Activated CD4-positive, alpha-beta T cell treated with anti-CD3 and anti-CD28 coated beads, Interleukin-2, amount 50 U/mL, for 16 hours (primary cell): Measurements from ENCODE around the gene LBHD2.
"Not testable (repeated sequence)": the region's sequence is repeated elsewhere in the genome, so short reads cannot be mapped to it uniquely, and the experiment has no call there.

ENCODE experiments used
- DNase-seq: peaks from one replicate; pipeline ENCODE4 v3.0.0-alpha.2; 2020

Gene LBHD2

GRCh38 chr14:103104654-103105452 is 20.8 kb downstream of the LBHD2 start:
- DNase-seq, result peak; percentile 67

GRCh38 chr14:103105580-103106150 is 21.7 kb downstream of the LBHD2 start:
- DNase-seq, result peak; percentile 23

- DNase-seq, result no peak
These were observed 23.4 kb downstream of the LBHD2 start for GRCh38 chr14:103107455-103107854.

GRCh38 chr14:103107941-103108748 is 24.1 kb downstream of the LBHD2 start:
- DNase-seq, result no peak

- DNase-seq, result peak; percentile 36
These were observed 24.8 kb downstream of the LBHD2 start for GRCh38 chr14:103108749-103109207.

- DNase-seq, result no peak
These were observed 25.8 kb downstream of the LBHD2 start for GRCh38 chr14:103109535-103110441.

- DNase-seq, result no peak
These were observed 26.7 kb downstream of the LBHD2 start for GRCh38 chr14:103110681-103111231.

- no peak for DNase-seq
These were observed 27.3 kb downstream of the LBHD2 start for GRCh38 chr14:103111232-103111868.

GRCh38 chr14:103112400-103113243 is 28.6 kb downstream of the LBHD2 start:
- no peak for DNase-seq

GRCh38 chr14:103113303-103113702 is 29.3 kb downstream of the LBHD2 start:
- no peak for DNase-seq

GRCh38 chr14:103113774-103114173 is 29.8 kb downstream of the LBHD2 start:
- DNase-seq, result no peak

GRCh38 chr14:103115086-103115679 is 31.2 kb downstream of the LBHD2 start:
- DNase-seq, result peak; percentile 26

GRCh38 chr14:103115845-103116572 is 32.0 kb downstream of the LBHD2 start:
- no peak for DNase-seq

GRCh38 chr14:103116636-103117035 is 32.6 kb downstream of the LBHD2 start:
- no peak for DNase-seq

- not testable (repeated sequence) for DNase-seq
These were observed 33.5 kb downstream of the LBHD2 start for GRCh38 chr14:103117499-103117898.

- no peak for DNase-seq
These were observed 34.1 kb downstream of the LBHD2 start for GRCh38 chr14:103118018-103118662.

- DNase-seq, result no peak
These were observed 34.8 kb downstream of the LBHD2 start for GRCh38 chr14:103118663-103119404.

GRCh38 chr14:103119527-103119926 is 35.5 kb downstream of the LBHD2 start:
- DNase-seq, result not testable (repeated sequence)
